Activated CD4-positive, alpha-beta T cell treated with anti-CD3 and anti-CD28 coated beads, Interleukin-2, Interleukin-6, amounts not matched to agents 100 ng/mL and 50 ng/mL, durations not matched to agents 16 hours and 8 hours (primary cell): ENCODE data around the gene FMO2.

Experiments used
- DNase-seq: peaks from one replicate; pipeline ENCODE4 v3.0.0-alpha.2; 2020

Gene FMO2

GRCh38 chr1:171258943-171259342 is 73.8 kb downstream of the FMO2 start:
- DNase-seq, result no peak
